HFF-Myc (cell line): Measurements from ENCODE around the gene NFAM1.

Experiments
- DNase-seq: peaks from one replicate; pipeline ENCODE4 v3.0.0-alpha.2; 2011; ENCODE audit warnings: low read depth; ENCODE audit errors: extremely low read depth
- H3K4me3 ChIP-seq: replicated peaks from 2 replicates; pipeline ENCODE4 v1.5.1; 2011; ENCODE audit warnings: low read depth, mild to moderate bottlenecking, control low read depth, low read length
- CTCF ChIP-seq: IDR thresholded peaks from 2 replicates; pipeline ENCODE4 v1.5.1; 2012; ENCODE audit warnings: mild to moderate bottlenecking, low read depth, low read length, control low read depth; ENCODE audit errors: missing control alignments

Gene NFAM1

GRCh38 chr22:42450862-42451261 lies 18.7 kb upstream of the NFAM1 start:
- TF ChIP-seq CTCF: no peak
- no peak overlapping the region for H3K4me3 ChIP-seq
- no peak for DNase-seq

GRCh38 chr22:42446151-42446550 lies 13.9 kb upstream of the NFAM1 start:
- H3K4me3 ChIP-seq: no peak overlapping the region
- TF ChIP-seq CTCF: no peak
- no peak for DNase-seq

GRCh38 chr22:42444077-42444904 lies 12.1 kb upstream of the NFAM1 start:
- H3K4me3 ChIP-seq: peak overlapping the region; percentile 16
- TF ChIP-seq CTCF: peak; percentile 83
- peak; percentile 66 for DNase-seq

GRCh38 chr22:42443240-42444076 lies 11.3 kb upstream of the NFAM1 start:
- no peak overlapping the region for H3K4me3 ChIP-seq
- DNase-seq: no peak

GRCh38 chr22:42442748-42443147 lies 10.5 kb upstream of the NFAM1 start:
- no peak for TF ChIP-seq CTCF
- no peak for DNase-seq
- no peak overlapping the region for H3K4me3 ChIP-seq

More at GRCh38 chr22:42443240-42444076, 11.3 kb upstream of the NFAM1 start:
- no peak for TF ChIP-seq CTCF

- H3K4me3 ChIP-seq: no peak overlapping the region
- DNase-seq: no peak
- no peak for TF ChIP-seq CTCF
Observed at GRCh38 chr22:42440728-42441127, 8.5 kb upstream of the NFAM1 start.
